Hematopoietic multipotent progenitor cell treated with erythropoietin and hydrocortisone succinate and interleukin-3 and kit ligand, for 15 days (in vitro differentiated cells): ENCODE results near the gene FADS2.

Experiments
- DNase-seq: peaks from one replicate; pipeline ENCODE4 v3.0.0-alpha.2; 2015; ENCODE audit warnings: low spot score

Gene FADS2

GRCh38 chr11:61827571-61828378 is at the start of gene FADS2:
Gene FADS2, plus strand, starts transcription at chr11:61828300. Its CDS starts 91 bp downstream, at chr11:61828391.
- DNase-seq, result peak; percentile 54

DNA sequence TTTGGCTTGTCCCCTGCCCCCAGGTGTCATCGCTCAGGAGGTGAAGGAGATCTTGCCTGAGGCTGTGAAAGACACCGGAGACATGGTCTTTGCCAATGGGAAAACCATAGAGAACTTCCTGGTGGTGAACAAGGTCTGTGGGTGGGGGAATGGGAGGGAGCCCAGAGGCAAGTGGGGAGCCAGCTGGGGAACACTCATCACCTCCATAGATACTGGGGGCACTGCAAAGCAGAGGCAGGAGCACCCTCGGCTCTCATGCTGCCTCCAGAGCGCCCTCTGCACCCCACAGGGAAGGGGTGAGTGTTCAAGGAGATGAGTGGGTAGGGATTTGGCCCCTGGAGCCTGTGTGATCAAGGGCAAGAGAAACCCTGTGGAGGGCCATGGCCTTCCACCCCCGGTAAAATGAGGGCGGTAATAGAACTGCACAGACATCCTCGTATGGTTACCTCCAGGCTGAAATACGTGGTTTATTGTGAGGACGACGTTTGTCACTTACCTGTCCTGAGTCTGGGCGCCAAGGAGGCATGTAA is 49.7 kb upstream of the FADS2 start:
- no peak for DNase-seq

GRCh38 chr11:61778920-61779650 is 49.0 kb upstream of the FADS2 start:
- no peak for DNase-seq

- DNase-seq, result no peak
Measured at GRCh38 chr11:61779666-61780525, 48.2 kb upstream of the FADS2 start.

GRCh38 chr11:61780581-61781162 is 47.4 kb upstream of the FADS2 start:
- DNase-seq, result no peak

DNA sequence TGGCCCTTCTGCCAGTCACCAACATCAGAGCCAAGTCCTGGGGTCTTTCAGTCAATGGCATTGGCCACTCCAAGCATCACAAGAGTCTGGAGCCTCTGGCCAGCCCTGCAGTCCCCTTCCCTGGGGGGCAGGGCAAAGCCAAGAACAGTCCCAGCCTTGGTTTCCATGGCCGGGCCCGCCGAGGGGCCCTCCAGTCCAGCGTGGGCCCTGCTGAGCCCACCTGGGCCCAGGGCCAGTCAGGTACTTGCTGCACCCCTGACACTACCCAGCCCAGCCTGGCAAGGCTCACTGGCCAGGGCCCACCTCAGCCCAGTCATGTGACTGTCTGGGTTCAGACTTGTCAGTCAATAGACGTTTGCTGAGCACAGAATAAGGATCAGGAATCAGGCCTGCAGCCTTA is 46.5 kb upstream of the FADS2 start:
- no peak for DNase-seq

- no peak for DNase-seq
Measured at GRCh38 chr11:61782299-61782698, 45.8 kb upstream of the FADS2 start.

GRCh38 chr11:61782841-61783240 is 45.3 kb upstream of the FADS2 start:
- no peak for DNase-seq

- no peak for DNase-seq
Measured at GRCh38 chr11:61783717-61784505, 44.2 kb upstream of the FADS2 start.

GRCh38 chr11:61784506-61784805 is 43.6 kb upstream of the FADS2 start:
- no peak for DNase-seq

GRCh38 chr11:61785837-61786402 is 42.2 kb upstream of the FADS2 start:
- no peak for DNase-seq

DNA sequence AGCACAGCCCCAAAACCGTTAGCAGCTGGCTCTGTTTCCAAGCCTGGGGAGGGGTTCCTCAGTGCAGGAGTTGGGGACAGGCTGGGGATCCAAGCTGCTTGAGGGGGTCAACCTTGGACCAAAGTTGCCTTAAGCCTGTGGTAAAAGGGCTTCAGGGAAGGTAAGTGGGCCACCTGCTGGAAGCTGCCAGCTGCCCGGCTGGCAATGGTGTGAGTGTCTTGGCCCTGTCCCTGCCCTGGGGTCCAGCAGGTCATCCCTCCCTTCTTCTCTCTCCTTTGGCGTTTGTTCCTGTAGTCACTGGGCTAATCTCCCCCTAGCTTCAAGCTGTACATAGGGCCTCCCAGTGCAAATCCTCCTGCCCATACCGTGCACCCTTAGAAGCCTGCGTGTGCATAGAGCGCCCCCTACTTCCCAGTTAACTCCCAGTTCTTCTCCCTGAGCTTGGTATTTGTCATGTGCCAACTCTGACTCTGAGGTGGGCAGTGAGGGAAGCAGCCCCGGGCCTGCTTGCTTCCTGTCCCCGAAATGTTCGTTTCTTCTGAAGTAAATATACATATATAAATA is 40.1 kb upstream of the FADS2 start:
- peak; percentile 60 for DNase-seq

- DNase-seq, result peak; percentile 42
Measured at GRCh38 chr11:61791737-61792309, 36.3 kb upstream of the FADS2 start.

DNA sequence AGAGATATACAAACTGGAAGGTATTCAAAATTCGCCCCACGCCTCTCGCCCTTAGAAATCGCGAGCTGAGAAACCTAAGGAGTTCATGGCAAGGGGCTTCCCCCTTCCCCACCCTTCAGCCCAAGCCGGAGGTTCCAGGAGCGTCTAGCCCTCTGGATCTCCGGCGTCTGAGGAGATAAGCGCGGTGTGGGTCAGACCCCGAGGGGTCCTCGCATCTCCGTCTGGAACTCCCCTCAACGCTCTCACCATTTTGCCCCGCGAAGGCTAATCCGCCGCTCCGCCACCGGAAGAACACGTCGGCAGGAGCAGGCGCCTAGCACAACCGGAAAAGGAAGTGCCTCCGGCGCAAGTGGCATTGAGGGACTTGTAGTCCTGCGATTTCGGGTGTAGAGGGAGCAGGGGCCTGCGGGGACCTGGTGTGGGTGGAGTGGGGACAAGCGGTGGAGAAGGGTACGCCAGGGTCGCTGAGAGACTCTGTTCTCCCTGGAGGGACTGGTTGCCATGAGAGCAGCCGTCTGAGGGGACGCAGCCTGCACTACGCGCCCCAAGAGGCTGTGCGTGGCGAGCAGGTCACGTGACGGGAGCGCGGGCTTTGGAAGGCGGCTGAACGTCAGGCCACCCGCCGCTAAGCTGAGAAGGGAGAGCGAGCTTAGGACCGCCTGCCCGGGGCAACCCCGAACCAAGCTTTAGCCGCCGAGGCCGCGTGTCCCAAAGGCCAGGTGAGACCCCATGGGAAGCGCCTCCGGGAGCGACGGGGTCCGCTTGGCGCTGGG is 35.6 kb upstream of the FADS2 start, which contains the start of the genes FEN1 and TMEM258:
Gene FEN1 (plus strand): TSS at position 602 of the 773 bp plus-strand sequence. CDS start 2,451 bp downstream, outside the sequence.
Gene TMEM258 (minus strand): TSS at position 290 of the 773 bp plus-strand sequence. CDS start 41 bp downstream, at position 249.
- peak; percentile 89 for DNase-seq

DNA sequence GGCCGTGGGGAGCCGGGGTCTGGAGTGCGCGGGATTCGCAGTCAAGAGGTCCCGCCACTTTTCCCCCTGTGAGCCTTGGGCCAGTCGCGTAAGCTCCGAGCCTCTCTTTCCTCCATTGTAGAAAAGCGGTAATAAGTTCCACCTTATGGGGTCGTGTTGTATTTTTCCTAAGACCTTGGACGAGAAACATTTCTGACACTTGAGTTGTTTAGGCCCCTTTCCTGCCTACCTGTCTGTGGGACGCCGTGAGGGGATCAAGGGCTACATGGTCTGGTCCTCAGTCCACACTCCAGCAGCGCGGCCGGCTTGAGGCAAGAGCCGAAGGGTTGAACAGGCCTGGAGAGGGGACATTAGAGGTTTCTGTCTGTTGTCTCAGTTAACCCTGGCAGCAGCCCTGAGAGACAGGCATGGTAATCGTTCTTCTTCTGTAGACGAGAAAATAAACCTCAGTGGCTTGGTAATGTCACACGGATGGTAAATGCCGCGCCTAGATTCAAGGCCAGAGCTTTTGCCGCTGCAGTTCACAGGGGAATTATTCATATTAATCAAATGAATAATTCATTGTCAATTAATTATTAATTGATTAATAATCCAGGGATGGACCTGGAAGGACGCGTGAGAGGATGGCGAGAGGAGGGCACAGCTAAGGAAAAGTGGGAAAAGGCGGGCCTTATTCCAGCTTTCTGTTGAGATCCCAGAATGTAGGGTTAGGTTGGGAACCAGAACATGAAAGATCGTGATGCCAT is 34.8 kb upstream of the FADS2 start:
- no peak for DNase-seq

GRCh38 chr11:61793829-61794204 is 34.3 kb upstream of the FADS2 start:
- DNase-seq, result no peak

- DNase-seq, result no peak
Measured at GRCh38 chr11:61794579-61794978, 33.5 kb upstream of the FADS2 start.

DNA sequence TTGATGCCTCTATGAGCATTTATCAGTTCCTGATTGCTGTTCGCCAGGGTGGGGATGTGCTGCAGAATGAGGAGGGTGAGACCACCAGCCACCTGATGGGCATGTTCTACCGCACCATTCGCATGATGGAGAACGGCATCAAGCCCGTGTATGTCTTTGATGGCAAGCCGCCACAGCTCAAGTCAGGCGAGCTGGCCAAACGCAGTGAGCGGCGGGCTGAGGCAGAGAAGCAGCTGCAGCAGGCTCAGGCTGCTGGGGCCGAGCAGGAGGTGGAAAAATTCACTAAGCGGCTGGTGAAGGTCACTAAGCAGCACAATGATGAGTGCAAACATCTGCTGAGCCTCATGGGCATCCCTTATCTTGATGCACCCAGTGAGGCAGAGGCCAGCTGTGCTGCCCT is 32.6 kb upstream of the FADS2 start:
- no peak for DNase-seq
